IPS-18c (cell line): ENCODE data around the gene PRKCH.

ENCODE experiments used
- H3K4me3 ChIP-seq: 2 replicates; pipeline ENCODE4 v1.7.0; 2013; ENCODE audit warnings: low read depth, mild to moderate bottlenecking, low read length, moderate library complexity; ENCODE audit not compliant: insufficient read depth
- H3K9me3 ChIP-seq: one replicate; pipeline ENCODE4 v1.6.1; 2013; ENCODE audit warnings: mild to moderate bottlenecking, low read length, moderate library complexity; ENCODE audit not compliant: control insufficient read depth, insufficient read depth

The PRKCH gene

DNA sequence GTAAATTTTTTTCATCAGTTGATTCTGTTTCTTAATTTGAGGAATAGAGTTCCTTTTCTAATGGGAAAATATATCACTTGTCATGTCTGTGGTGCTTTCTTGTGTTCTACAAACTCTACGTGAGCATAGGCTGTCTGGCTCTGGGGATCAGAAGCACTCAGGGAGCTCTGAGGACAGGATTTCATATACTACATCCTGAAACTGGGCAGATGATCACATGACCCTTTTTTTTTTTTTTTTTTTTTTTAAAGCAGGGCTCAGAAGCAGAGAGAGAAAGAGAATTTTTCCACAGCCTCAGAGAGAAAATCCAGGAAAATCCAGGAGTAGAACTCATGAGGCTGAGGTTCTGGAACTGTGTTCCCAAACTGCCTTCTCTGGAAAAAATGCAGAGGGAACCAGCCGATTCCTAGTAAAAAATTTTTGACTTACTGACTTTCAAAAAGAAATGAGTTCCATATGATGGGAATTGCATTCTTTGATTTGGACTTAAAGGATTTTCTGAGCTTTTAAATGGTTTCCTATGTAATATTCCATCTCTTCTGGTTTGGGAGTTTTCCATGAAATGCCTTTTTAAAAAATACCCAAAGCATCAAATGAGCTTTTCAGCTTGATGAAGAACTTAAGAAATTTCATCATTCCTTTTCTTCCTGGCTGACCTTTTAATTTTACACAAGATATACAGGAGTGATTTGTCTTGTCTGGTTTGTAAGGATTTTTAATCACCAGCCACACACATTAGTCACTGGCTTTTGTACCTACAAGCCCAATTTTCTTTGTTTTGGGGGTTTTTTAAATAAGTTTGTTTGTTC lies 190.9 kb downstream of the PRKCH start:
- no peaks in the 10 kb centered on the region for H3K9me3 ChIP-seq
- no peak overlapping the region for H3K4me3 ChIP-seq

DNA sequence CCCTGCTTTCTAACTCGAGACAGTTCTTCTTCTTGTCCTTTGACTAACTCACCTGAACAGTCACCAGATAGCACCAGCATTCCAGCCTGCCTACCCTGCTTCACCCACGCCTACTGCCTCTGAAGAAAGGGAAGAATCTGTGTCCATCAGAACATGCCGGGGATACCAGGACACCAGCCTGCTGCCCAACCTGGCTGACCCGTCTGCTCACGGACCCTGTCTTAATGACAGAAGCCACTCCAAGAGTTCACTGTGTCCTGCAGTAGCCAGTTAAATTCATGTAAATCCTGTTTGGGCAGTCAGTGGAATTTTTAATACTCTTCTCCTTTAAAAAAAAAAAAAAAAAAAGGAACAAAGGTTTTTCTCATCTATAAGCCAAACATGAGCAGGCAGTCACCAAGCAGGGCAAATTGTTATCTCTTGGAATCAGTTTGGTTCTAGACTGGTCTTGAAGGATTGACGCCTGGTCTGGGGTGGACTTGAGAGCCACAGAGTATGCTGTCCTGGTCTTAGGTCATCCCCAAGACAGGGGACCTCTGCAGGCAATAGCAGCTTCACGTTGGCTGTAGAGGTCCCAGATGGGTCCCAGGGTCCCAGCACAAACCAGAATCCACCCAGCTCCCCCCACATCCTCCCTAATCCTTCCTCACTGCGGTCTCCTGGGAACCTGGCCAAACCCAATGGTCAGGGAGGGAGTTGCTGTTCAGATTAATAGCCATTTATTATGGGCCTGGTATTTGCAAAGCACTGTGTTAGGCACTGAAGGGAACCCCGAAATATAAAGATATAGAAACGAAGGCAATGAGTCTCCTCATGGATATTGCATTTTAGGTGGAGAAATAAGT lies 192.8 kb downstream of the PRKCH start:
- Histone ChIP-seq H3K4me3 (no peak overlapping the region), H3K9me3 (no peaks in the 10 kb centered on the region)

DNA sequence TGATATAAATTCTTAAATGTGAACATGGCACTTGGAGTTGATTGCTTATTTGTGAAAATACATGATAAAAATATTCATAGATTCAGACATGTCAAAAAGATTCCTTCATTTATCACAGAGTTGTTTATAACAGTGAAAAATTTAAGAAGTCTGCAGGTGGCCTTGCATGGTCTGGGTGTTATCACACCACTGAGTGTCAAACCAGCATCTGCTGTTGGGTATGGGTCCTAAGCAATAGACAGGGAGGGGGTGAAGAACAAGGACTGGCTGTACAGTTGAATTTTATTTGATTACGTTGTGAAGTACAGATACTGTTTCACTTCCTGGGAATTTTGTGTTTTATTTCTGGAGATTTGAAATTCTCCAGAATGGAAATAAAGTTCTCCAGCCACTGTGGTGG lies 193.5 kb downstream of the PRKCH start:
- Histone ChIP-seq H3K9me3 (no peaks in the 10 kb centered on the region), H3K4me3 (no peak overlapping the region)

DNA sequence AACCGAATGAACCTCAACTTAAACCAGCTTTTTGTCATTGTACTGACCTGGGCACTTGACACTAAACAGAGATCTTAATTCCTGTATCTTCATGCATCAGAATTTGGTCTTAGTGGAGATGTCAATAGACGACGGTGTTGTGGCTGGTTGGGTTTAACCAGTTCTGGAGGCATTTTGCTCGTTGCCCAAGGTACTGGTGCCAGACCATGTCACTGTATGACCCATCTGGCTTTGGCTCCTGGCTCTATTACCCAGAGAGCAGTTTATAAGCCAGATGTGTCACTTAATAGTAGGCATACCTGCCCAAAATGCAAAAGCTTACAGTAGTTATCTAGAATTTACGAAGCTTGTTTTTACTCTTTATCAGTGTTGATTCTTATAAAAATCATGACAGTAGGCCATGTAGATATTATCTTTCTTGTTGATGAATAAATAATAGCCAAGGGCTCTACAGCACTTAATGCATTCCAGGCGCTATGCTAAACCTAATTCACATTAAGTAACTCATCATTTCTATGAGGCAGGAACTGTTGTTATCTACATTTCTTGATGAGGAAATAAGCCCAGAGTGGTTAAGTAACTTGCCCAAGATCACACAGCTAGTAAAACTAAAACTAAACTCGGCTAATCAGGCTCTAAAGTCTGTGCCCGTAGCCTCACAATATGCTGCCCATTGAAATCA lies 194.2 kb downstream of the PRKCH start:
- Histone ChIP-seq H3K9me3 (no peaks in the 10 kb centered on the region), H3K4me3 (no peak overlapping the region)

DNA sequence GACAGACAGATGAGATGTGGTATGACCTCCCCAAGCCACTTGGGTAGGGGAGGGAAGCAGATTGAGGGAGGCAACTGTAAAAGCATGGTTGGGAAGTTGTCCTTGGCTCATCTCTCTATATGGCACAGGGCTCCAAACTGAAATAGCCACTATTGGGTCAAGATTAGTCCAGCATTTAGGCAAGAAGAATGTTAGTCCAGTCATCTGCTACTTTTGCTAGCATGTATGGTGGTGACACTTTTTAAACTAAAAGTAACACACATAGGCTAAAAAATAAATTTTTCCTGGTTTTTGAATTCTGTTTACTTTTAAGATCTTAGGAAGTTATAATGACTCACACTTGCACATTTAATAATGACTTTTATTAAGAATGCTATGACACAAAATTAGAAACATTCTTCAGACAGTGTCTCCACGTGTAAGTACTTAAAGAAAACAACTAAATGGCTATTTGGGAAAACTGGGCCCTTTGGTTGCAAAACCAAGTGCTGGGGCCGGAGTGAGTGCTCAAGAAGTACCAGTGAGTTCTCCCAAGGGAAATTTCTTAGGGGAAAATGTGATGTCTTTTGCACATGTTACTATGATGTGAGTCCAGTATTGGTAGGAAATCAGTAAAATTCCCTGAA lies 194.9 kb downstream of the PRKCH start:
- Histone ChIP-seq H3K4me3 (no peak overlapping the region), H3K9me3 (no peaks in the 10 kb centered on the region)

DNA sequence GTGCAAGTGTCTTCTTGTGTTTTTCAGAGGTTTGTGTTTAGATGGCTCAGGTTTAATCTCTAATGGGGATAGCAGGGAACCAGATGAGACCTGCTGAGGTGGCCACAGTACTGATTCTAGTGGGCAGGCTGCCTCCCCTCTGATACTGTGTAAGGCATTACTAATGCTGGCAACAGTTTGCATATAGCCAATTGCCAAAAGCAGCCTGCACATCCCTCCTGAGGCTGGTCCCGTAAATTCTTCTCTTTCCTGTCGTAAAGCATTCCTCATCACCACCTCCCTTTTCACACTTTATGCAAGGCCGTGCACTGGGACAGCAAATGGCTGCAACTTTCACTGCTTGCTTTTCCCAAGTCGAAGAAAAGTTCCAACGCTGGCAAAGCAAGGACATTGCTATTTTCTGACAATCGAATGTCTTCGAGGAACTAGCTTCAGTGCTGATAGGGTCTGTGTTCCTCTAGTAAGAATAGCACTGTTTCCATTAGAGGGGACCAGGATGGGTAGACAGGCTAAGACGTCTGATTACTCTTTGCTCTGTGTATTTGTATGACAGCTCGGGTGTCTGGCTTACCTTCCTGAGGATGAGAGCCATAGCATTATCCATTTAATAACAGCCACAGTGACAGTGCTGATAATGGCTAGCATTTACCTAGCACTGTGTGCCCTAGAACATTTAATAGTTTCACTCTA lies 195.7 kb downstream of the PRKCH start:
- no peak overlapping the region for H3K4me3 ChIP-seq
- no peaks in the 10 kb centered on the region for H3K9me3 ChIP-seq

DNA sequence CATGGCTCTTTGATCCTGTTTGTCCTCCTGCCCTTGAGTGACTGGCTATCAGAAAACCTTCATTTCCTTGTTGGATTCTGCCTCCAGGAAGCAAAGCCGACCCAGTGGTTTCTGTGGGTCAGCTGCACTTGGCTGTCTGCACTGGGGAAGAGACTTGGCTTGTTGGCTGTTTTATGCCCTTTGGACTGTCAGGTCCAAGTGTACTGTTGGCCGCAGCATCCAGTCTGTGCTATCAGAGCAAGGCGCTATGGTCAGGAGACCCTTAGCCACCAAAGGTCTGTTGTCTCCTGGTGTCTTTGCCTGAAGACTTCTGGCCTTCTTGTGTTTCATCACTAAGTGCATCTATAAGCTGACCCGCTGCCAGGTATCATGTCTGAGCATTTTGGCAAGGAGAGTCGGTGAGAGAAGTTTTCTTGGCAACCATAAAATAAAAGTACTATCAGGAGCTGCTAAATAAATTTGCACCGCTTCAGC lies 196.6 kb downstream of the PRKCH start:
- H3K9me3 ChIP-seq = no peaks in the 10 kb centered on the region
- no peak overlapping the region for H3K4me3 ChIP-seq

DNA sequence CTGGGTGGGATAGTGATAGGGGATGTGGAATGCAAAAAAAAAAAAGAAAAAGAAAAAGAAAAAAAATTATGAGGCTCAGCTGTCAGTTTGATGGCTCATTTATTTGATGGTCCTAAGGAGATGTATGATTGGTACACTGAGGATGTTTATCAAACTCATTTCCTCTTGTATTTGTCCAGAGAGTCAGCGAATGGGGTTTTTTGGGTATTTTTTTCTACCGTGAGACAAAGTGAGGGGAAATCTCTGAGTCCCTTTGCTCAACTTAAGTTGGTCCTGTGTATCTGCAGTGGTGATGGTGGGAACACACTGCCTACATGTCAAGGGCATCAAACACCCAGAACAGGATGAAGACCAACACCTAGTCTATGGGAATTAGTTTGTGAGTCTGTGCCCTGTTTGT lies 197.0 kb downstream of the PRKCH start:
- H3K4me3 ChIP-seq = no peak overlapping the region
- no peaks in the 10 kb centered on the region for H3K9me3 ChIP-seq

DNA sequence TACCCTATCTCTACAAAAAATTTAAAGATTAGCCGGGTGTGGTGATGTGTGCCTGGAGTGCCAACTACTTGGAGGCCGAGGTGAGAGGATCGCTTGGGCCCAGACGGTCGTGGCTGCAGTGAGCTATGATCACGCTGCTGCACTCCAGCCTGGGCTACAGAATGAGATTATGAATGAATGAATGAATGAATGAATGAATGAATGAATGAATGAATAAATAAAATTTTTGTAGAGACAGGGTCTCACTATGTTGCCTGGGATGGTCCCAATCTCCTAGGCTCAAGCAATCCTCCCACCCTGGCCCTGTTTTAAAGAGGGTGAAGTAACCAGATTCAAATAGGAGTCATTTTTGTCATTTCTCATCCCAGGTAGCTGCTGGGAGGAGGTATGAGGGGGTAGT lies 197.7 kb downstream of the PRKCH start:
- H3K4me3 ChIP-seq = no peak overlapping the region
- H3K9me3 ChIP-seq = no peaks in the 10 kb centered on the region

DNA sequence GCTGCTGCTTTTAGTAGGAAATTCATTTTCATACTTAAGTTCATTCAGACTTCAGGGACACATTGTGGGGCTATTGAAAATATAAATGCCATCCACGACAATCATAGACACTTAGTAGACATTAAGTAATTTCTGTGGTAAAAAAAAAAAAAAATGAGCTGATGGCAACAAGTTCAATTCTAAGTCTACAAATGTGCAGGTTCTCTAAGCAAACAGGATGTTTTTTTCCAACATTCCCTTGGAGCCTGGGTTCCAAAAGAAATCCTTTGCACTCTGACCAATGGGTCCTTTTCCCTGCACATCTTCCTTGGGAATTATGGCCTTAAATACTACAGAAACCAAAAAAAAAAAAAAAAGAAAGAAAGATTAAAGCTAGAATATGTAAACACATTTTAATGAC lies 198.4 kb downstream of the PRKCH start:
- H3K9me3 ChIP-seq = no peaks in the 10 kb centered on the region
- no peak overlapping the region for H3K4me3 ChIP-seq

DNA sequence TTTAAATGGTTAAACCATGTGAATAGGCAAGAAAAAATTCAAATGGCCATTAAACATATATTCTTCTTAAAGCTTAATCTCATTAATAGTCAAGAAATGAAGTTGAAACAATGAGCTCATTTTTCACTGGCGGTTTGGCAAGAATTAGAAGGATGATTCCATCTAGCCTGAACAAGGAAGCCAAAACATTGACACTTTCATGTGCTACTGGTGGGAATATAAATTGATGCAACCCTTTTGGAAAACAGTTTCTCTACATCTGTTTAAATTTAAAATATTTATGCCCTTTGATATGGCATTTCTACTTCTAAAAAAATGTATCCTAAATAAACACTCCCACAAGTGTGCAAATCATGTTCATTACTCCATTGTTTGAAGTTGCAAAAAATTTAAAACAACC lies 199.2 kb downstream of the PRKCH start:
- no peak overlapping the region for H3K4me3 ChIP-seq

DNA sequence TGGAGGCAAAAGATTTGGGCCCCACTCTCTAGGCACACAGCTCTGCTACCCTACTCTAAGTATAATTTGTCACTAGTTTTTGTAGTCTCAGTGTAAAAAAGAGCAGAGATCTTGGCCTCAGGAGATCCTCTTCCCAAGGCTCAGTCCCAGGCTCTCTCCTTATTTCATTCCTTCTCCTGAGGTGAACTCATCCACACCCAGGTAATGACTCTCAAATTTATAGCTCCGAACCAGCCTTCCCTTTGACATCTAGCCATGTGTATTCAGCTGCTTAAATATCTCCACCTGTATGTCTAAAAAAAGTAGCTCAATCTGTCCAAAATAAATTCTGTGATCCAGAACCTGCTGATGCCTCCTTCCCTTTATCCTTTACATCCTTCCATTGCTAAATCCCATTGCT lies 200.4 kb downstream of the PRKCH start:
- no peaks in the 10 kb centered on the region for H3K9me3 ChIP-seq
- H3K4me3 ChIP-seq = no peak overlapping the region

More for the DNA sequence above, 199.2 kb downstream of the PRKCH start:
- no peaks in the 10 kb centered on the region for H3K9me3 ChIP-seq

DNA sequence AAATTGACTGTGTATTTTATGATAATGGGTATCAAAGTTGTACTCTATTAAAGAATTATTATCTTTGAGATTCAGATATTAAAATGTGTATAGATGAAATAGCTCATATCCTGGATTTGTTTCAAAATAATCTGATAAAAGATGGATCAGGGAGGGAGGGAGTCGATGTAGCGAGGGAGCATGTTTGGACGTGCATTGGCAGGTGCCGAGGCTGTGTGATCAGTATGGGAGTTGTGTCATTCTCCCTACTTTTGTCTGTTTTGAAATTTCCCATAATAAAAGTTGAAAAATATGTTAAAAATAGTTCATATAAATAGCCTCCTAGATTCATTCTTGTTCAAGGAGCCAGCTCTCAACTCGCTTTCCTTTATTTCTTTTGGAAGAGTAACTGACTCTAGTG lies 202.4 kb downstream of the PRKCH start:
- no peaks in the 10 kb centered on the region for H3K9me3 ChIP-seq
- no peak overlapping the region for H3K4me3 ChIP-seq

DNA sequence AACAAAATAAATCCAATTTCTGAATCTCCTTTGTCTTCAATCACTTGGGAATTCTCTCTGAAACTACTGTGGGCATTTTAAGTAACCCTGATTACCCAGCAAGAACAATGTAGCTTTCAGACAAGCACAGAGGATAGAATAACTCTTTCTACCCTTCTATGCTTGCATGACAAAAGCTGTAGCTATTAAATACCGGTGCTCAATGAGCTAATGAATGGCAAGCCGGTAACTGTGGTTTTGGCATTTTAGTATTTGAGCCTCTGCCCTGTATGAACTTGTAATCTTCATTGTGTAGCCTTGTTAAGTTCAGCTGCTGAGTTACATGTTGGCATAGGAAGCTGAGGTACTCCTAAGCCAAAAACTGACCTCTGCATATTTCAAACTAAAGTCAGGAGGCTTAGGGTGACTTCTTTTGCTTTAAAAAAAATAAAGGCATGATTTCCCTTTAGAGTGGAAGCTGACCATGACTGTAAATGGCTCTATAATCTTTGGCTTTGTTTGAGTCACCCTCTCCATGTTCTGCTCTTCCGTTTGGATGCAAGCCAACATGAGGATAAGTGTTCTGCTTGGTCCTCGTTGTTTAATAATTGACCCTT lies 202.9 kb downstream of the PRKCH start:
- no peaks in the 10 kb centered on the region for H3K9me3 ChIP-seq
- no peak overlapping the region for H3K4me3 ChIP-seq

DNA sequence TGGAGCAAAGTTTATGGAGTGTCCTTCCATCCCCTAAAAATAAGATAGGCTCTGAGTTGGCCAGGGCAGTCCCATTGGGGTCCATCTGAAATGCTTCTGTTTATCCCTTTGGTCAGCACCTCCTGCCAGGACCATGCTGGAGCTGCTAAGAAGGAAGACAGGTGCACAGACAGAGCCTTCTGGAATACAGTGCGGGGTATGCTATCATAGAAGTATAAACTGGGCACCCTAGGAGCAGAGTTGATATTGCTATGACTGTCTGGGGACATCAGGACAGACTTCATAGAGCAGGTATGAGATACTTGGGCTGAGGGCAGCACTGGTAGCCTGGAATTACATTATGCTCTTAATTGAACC lies 203.5 kb downstream of the PRKCH start:
- Histone ChIP-seq H3K9me3 (no peaks in the 10 kb centered on the region), H3K4me3 (no peak overlapping the region)

DNA sequence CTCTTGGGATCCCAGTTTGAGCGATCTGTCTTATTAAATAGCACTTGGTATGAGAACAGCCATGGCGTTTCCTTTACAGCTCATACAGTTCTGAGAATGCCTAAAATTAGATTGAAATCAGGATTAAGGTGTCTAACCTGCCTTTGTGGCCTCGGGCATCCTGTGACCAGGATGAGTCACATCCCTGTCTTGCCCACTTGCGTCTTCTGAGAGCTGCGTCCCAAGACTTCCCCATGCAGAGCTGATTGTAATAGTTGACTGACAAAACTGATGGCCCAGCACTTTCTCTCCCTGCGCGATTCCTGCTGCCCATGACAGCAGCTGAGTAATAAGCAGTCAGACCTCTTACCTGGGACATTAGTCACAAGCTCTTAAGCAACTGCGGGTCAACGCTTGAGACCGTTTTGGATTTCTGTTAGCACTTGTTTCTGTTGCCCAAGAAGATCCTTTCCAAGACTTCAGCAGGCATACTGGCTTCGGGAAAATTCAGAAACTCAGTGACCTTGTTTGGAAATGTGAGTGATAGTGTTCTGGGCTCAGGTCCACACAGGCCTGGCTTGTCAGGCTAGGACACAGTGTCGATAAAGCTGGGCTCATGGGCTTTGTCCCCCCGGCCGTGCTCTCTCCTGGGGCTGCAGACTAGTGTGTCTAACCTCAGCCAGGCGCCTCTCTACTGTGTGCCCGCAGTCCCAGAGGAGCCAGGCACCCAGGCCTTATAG lies 204.1 kb downstream of the PRKCH start:
- Histone ChIP-seq H3K4me3 (no peak overlapping the region), H3K9me3 (no peaks in the 10 kb centered on the region)
